CD4-positive, alpha-beta T cell treated with Interleukin-6 at 100 ng/mL for 8 hours (primary cell): ENCODE data around the gene MLN.
"Not testable (repeated sequence)": the region's sequence is repeated elsewhere in the genome, so short reads cannot be mapped to it uniquely, and the experiment has no call there.

Source experiments
- DNase-seq: peaks from one replicate; pipeline ENCODE4 v3.0.0-alpha.2; 2020; ENCODE audit warnings: mixed read lengths, low spot score

The MLN gene

DNA sequence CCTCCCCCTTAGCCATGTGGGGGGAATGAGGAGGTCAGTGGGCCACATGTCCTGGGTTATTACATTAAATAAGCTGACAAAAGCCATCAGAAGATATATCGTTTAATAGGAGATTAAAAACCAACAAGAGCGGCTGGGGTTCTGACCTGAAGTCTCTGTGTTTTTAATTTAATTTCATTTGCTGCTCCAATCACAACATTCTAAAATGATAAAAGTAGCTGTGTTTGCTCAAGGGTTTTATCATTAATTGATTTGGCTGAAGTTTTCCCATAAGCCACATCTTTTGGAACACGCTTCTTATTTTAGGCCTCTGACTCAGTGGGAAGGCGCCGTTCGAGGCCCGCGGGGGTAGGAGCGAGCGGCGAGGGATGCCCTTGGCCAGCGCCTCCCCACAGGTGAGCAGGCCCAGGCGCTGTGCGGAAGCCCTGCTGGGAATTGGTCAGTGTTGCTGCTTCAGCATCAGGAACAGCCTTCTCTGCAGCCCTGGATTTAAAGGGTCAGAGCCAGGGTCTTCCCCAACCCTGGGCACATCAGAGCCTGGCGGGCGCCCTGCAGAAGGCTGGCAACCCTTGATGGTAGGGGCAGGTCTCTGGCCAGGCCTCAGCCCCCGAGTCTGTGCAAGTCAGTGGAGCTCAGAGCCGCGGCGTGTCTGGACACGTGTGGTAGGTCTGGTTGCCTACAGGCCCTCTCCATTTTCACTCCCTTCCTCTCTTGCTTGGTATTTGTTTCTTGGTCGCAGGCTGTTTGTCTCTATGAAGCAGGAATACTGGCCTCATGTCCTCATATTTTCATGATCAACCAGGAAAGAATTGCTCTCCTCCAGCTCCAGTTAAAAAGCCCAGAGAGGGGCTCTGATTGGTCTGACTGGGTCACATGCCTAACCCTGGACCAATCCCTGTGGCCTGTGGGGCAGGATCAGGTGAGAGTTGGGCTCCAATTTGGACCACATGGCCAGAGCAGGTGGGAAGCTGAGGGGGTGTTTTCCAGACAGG, 30.9 kb upstream of the MLN start:
- no peak for DNase-seq

DNA sequence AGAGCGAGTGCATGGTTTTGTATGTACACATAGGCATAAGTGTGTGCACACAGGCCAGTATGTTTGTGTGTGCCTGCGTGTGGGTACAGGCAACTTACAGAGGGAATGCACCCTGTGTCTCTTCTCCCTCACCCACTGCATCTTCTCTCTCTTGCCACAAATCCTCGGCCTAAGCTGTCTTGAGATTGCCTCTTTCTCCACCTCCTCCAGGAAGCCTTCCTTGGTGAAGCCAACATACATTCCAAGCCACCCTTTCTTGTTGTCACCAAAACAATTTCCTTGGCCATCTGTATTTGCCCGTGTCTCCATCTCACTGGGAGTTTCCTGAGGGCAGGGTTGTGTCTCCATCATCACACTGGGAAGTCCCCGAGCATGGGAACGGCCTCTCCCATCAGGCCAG, 29.8 kb upstream of the MLN start:
- DNase-seq, result no peak

GRCh38 chr6:33832831-33833230, 29.0 kb upstream of the MLN start:
- not testable (repeated sequence) for DNase-seq

GRCh38 chr6:33831725-33832124, 27.9 kb upstream of the MLN start:
- DNase-seq, result not testable (repeated sequence)

- no peak for DNase-seq
These were observed 26.9 kb upstream of the MLN start for GRCh38 chr6:33830635-33831240.

DNA sequence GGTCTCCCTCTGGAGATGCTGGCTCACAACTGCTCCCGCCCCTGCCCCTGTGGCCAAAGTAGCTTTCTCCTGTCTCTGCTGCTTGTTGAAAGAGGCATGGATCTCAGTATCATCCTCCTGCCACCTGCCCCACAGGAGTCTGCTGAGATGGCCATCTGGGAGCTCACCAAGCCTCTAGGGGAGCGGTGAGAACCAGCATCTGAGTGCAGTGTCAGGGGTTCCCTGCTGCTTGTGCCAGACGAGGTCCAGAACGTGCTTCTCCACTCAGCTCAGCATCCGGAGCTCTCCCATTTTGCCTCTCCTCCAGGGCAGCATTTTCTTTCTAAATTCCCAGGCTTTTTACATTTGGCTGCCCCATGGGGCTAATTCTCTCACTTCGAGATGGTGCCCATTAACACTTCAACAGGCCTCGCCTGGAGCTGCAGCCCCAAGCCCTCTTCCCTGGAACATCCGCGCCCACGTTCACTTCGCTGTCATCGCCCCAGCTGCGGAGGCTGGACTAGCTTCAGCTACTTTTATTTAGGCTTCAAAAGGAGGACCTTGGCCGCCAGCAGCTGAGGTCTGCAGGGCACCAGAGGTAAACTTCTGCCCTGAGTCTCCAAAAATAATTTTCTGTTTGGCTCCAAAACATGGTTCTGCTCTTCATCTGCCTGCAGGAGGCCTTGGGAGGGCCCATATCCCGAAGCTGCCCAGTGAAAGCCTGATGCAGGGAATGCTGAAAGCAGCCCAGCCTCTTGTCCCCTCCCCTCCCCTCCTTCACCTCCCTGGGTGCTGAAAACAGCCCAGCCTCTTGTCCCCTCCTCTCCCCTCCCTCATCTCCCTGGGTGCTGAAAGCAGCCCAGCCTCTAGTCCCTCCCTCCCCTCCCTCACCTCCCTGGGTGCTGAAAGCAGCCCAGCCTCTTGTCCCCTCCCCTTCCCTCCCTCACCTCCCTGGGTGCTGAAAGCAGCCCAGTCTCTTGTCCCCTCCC, 25.2 kb upstream of the MLN start:
- no peak for DNase-seq

- DNase-seq, result no peak
These were observed 24.6 kb upstream of the MLN start for GRCh38 chr6:33828452-33828763.

DNA sequence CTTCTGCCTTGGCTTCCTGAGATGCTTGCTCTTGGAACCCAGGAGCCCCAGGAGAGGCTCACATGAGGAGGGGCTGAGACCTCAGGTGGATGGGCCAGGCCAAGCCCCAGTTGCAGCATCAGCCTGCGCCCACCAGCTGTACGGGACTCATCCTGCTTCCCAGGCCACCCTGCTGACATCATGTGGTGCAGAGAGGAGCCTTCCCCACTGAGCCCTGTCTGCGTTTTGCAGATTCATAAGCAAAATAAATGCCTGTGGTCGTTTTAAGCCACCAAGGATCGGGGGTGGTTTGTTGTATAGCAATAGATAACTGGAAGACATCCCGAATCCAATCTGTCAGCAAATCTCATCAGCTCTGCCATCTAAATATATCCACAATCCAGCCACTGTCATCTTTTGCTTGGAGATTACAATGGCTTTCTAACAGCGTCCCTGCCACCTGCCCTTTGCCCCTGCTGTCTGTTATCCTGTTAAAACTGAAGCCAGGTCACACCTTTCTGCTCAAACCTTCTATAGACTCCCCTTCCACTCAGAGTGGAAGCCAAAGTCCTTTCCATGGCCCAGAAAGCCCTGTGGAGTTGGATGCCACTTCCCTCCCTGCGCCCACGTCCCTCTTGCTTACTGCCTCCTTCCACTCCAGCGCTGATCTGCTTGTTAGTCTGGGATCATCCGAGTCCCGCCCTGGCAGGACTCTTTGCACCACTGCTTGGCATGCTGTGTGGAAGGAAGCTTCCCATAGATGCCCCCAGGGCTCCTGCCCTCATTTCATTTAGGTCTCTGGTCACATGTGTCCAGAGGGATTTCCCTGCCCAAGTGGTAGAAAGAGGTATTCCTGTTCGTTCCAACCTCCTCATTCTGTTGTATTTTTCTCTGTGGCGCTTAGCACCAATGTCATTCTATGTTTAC, 24.0 kb upstream of the MLN start:
- no peak for DNase-seq

DNA sequence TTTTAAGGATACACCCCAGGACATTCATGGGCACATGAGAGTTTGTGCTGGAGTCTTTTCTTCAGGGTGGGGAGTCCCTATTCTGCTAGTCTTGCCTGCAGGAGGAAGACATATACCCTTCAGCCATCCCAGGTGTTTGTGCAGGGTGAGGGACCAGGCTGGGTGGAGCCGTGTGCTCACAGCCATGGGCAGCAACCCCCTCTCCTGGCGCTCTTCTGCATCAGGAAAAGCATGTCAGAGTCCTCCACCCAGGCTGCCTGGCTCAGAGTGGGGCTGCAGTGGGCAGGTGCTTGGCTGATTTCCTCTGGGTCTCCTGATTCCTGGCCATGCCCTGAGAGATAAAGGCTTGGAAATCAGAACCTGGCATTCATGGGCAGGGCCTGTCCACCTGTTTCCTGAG, 22.7 kb upstream of the MLN start:
- DNase-seq, result no peak

DNA sequence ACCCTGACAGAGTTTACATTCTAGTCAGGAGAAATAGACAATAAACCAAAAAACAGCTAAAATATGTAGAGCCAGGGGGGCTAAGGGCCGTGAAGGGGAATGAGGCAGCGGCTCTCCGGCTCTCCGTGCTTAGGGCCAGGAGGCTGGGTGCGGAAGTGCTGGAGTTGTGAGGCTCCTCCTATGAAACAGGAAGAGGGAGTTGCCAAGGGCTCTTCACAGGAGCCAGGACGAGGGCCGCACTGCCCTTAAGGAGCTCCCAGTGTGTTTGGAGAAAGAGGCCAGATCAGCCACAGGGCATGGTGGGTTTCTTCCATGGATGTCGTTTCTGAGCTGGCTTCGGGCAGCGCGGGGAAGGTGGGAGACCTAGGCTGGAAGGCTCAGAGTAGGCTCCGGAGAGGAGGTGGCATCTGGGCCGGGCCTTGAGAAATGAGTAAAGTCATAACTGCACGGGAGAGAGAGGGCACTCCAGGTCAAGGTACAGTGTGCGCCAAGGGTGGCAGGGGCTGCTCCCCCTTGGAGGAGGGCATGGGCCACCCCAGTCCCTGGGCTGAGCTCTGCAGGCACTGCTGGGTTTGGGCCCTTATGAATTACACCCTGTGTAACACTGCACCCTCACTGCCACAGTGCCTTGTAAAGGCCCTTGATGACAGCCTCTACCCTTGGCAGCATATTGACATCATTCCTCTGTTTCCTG, 20.8 kb upstream of the MLN start:
- DNase-seq, result no peak

DNA sequence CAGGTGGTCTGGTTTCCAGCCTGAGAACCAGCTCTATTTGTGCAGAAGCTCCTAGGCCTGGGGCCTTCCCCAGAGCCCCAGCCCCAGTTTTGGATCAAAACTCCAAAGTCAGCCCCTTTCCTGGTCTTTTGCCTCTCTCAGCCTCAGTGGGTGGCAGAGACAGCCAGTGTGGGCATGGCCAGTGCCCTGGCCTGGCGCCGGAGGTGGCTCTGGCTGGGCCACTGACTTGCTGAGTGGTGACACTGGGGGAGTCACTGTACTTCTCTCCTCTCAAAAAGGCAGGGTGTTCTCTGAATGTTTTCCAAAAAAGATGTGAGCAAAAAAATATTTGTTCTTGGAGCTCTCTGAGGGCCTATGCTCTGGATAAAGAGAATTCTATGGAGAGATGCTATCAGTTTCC, 20.0 kb upstream of the MLN start:
- DNase-seq, result no peak

DNA sequence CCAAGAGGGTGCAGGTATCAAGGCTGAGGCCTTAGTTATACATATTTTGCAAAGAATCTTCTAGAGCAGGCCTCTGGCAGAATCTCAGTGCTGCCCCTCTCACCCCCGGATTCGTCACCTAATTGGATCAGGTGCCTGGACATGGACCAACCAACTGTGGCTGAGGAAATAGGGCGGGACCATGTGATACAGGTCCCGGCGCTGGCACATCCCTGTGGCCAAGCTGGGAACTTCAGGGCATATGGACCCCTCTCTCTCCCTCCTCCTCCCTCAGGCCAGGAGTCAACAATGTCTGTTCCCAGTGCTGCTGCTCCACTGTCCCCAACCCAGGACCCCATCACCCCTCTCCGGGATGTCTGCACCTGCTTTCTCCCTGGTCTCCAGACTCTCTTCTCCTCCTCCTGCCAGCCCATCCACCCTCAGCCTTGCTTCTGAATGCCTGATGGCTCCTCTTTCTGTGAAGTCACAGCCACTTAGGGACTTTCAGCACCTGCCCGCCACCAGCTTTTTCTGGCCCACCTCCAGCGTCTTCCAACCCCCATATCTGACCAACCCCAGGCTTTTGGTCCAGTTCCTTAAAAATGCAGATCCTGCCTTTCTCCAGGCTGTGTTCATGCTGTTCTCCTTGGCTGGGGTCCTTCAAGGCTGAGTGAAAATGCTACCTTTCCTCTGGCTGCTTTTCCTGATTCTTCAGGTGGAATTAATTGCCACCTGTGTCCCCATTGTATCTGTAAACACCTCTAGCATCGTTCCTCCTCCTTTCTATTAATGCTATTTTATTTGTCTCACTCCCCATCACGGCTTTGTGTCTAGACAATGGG, 19.0 kb upstream of the MLN start:
- DNase-seq, result no peak

DNA sequence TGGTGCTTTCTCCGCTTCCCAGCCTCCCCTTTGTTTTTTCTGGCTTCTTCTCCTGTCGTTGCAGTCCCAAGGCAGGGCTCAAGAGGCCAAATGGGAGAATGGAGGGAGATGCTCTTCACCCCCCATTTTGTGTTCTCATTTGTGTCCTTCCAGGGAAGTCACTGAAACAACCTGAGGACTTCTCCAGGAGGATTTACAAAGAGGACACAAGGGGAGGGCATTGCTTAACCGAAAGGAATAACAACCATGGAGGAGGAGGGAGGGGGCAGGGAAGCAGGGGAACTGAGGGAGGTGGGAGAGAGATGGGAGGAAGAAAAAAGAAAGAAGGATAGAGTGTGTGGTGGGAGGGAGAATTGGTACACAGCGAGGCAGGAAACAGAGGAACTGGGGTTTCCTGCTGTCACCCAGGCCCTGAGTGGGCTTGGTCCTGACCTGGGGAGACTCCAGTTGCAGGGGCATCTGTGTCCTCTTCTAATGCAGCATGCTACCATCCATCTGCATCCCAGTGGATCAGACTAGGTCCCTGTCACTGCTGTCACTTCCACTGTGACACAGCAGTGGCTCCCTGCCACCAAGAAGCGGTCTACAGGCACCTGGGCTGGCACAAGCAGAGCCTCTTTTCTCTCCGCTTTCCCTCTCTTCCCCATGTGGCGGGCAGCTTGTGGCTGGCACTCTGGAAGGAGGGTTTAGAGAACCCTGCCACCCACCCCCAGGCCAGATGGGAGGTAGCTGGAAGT, 17.1 kb upstream of the MLN start:
- no peak for DNase-seq

DNA sequence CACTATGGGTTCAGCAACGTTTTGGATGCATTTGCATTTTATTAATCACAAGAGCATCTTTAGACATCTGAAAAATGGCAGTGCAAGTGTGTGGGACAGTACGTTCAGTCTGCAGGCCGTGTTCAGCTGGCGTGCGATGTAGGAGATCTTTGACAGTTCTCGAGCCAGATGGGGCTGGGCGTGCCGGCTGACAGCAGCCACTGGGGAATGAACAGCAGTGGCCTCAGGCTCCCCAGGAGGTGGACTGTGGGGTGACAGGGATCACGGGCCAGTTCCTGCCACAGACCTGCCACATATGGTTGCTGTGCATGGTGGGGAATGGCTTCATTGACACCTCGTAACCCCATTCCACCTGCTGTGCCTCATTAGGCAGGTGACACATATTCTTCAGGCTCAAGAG, 16.4 kb upstream of the MLN start:
- DNase-seq, result no peak

GRCh38 chr6:33819021-33819420, 15.2 kb upstream of the MLN start:
- DNase-seq, result no peak

- DNase-seq, result no peak
These were observed 14.5 kb upstream of the MLN start for GRCh38 chr6:33818293-33818692.

DNA sequence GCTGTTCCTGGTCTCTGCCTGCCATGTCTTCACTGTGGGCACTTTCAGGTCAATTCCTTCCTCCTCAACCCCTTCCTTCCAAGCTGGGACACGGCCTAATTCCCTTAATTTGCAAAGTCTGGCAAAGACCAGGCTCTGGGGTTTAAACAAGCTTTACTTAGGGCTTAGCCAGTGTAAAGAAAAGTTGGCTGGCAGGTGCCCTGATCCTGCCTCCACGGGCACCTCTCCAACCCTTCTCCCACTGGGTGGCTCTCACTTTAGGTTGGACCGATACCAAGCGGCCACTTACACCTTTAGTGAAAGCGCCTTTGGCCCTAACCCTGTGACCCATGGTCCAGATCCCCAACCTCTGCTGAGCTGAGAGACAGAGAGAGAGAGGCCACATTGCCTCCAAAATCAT, 13.7 kb upstream of the MLN start:
- no peak for DNase-seq

DNA sequence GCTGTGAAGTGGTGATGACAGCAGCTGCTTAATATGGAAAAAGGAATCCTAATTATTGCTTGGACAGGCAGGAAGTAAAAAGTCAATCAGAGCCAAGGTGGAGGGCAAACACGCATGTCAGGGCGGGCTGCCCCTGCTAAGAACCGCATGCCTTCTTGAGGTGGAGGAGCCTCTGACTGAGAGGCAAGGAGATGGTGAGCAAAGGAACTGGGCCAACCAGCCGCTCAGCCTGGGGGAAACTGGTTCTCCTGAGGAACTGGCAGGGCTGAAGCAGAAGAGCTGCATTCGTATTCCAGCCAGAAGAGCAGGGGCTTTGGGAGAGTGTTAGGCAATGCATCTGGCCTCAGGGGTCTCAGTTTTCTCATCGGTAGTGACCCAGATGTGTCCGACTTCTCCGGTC, 13.1 kb upstream of the MLN start:
- DNase-seq, result no peak

GRCh38 chr6:33815854-33816253, 12.1 kb upstream of the MLN start:
- DNase-seq, result no peak
